H9 (cell line): Measurements from ENCODE around the gene ZNF385B. TPM values are rescaled to one million over a fixed set of nuclear protein-coding genes. Genes with fewer than 3 reads are reported as not detected.

Experiments
- DNase-seq: peaks from one replicate; pipeline ENCODE4 v3.0.0-alpha.2; 2017
- H2AFZ ChIP-seq: one replicate; pipeline ENCODE4 v1.6.1; 2013; ENCODE audit warnings: mild to moderate bottlenecking, low read length, control low read depth, moderate library complexity
- H2AK5ac ChIP-seq: 2 replicates; pipeline ENCODE4 v1.6.1; 2013; ENCODE audit warnings: low read length, control low read depth, mixed read lengths; ENCODE audit not compliant: insufficient read length
- H2BK120ac ChIP-seq: one replicate; pipeline ENCODE4 v1.6.1; 2013; ENCODE audit warnings: low read depth, mild to moderate bottlenecking, low read length, control low read depth, inconsistent platforms; ENCODE audit not compliant: poor library complexity, severe bottlenecking
- H2BK12ac ChIP-seq: 2 replicates; pipeline ENCODE4 v1.6.1; 2013; ENCODE audit warnings: low read length, control low read depth, mixed read lengths, low read depth; ENCODE audit not compliant: insufficient read length
- H2BK15ac ChIP-seq: 2 replicates; pipeline ENCODE4 v1.6.1; 2013; ENCODE audit warnings: low read depth, low read length, control low read depth
- H2BK20ac ChIP-seq: one replicate; pipeline ENCODE4 v1.6.1; 2013; ENCODE audit warnings: low read depth, mild to moderate bottlenecking, low read length, control low read depth, inconsistent platforms; ENCODE audit not compliant: poor library complexity, severe bottlenecking
- H2BK5ac ChIP-seq: 2 replicates; pipeline ENCODE4 v1.6.1; 2013; ENCODE audit warnings: low read length, control low read depth, mixed read lengths; ENCODE audit not compliant: insufficient read length
- H3K14ac ChIP-seq: 2 replicates; pipeline ENCODE4 v1.6.1; 2013; ENCODE audit warnings: low read length, control low read depth; ENCODE audit not compliant: insufficient read depth
- H3K18ac ChIP-seq: 2 replicates; pipeline ENCODE4 v1.6.1; 2013; ENCODE audit warnings: low read depth, mild to moderate bottlenecking, mixed read lengths, low read length, control low read depth; ENCODE audit not compliant: insufficient read length
- H3K23ac ChIP-seq: 2 replicates; pipeline ENCODE4 v1.6.1; 2013; ENCODE audit warnings: low read length, control low read depth, mixed read lengths, low read depth; ENCODE audit not compliant: insufficient read length
- H3K23me2 ChIP-seq: 2 replicates; pipeline ENCODE4 v1.6.1; 2013; ENCODE audit warnings: low read depth, mild to moderate bottlenecking, mixed read lengths, low read length, control low read depth; ENCODE audit not compliant: insufficient read length, poor library complexity, severe bottlenecking
- H3K27ac ChIP-seq: 2 replicates; pipeline ENCODE4 v1.5.1; 2013; ENCODE audit warnings: low read length, control low read depth, mixed read lengths, low read depth; ENCODE audit not compliant: insufficient read length
- H3K27me3 ChIP-seq: 2 replicates; pipeline ENCODE4 v1.6.1; 2013; ENCODE audit warnings: low read length, control low read depth, inconsistent platforms; ENCODE audit not compliant: insufficient read depth
- H3K4ac ChIP-seq: 2 replicates; pipeline ENCODE4 v1.6.1; 2013; ENCODE audit warnings: low read depth, mild to moderate bottlenecking, control low read depth, inconsistent platforms, low read length, moderate library complexity
- H3K4me1 ChIP-seq: 2 replicates; pipeline ENCODE4 v1.6.1; 2013; ENCODE audit warnings: low read length, control low read depth, inconsistent platforms; ENCODE audit not compliant: insufficient read depth
- H3K4me2 ChIP-seq: 2 replicates; pipeline ENCODE4 v1.6.1; 2013; ENCODE audit warnings: low read length, control low read depth, mixed read lengths; ENCODE audit not compliant: insufficient read length, insufficient read depth
- H3K56ac ChIP-seq: 2 replicates; pipeline ENCODE4 v1.6.1; 2013; ENCODE audit warnings: low read depth, mild to moderate bottlenecking, mixed read lengths, low read length, control low read depth; ENCODE audit not compliant: insufficient read length
- H3K79me1 ChIP-seq: 2 replicates; pipeline ENCODE4 v1.6.1; 2013; ENCODE audit warnings: low read depth, mild to moderate bottlenecking, moderate library complexity, low read length, control low read depth, inconsistent platforms; ENCODE audit not compliant: insufficient read depth, poor library complexity, severe bottlenecking
- H3K79me2 ChIP-seq: 2 replicates; pipeline ENCODE4 v1.6.1; 2013; ENCODE audit warnings: low read length, control low read depth, inconsistent platforms; ENCODE audit not compliant: insufficient read depth
- H3K9ac ChIP-seq: 2 replicates; pipeline ENCODE4 v1.6.1; 2013; ENCODE audit warnings: low read length, control low read depth, mixed read lengths; ENCODE audit not compliant: insufficient read length; ENCODE audit errors: extremely low read depth
- H3K9me3 ChIP-seq: one replicate; pipeline ENCODE4 v1.6.1; 2013; ENCODE audit warnings: low read depth, low read length, inconsistent platforms; ENCODE audit not compliant: control insufficient read depth
- H3T11ph ChIP-seq: one replicate; pipeline ENCODE4 v1.6.1; 2013; ENCODE audit warnings: mild to moderate bottlenecking, low read length, control low read depth, inconsistent platforms
- H4K20me1 ChIP-seq: one replicate; pipeline ENCODE4 v1.6.1; 2013; ENCODE audit not compliant: control insufficient read depth, insufficient read length, insufficient read depth
- H4K5ac ChIP-seq: 2 replicates; pipeline ENCODE4 v1.6.1; 2013; ENCODE audit warnings: low read depth, mild to moderate bottlenecking, mixed read lengths, low read length, control low read depth; ENCODE audit not compliant: insufficient read length
- H4K8ac ChIP-seq: replicated peaks from 2 replicates; pipeline ENCODE4 v1.6.1; 2013; ENCODE audit warnings: low read length, control low read depth, mixed read lengths, low read depth; ENCODE audit not compliant: insufficient read length
- H4K91ac ChIP-seq: 2 replicates; pipeline ENCODE4 v1.6.1; 2013; ENCODE audit warnings: low read depth, mild to moderate bottlenecking, moderate library complexity, mixed read lengths, low read length, control low read depth; ENCODE audit not compliant: insufficient read length
- H3K27ac Mint-ChIP-seq, 3 experiments: 2 replicates in 2 of 3; 3 replicates in 1 of 3; pipeline ENCODE4 v1.8.0; 2020 to 2021; ENCODE audit warnings: mixed read lengths in 3 of 3, mild to moderate bottlenecking in 1 of 3, moderate library complexity in 1 of 3
- H3K27me3 Mint-ChIP-seq: 2 replicates; pipeline ENCODE4 v1.8.0; 2021; ENCODE audit warnings: low read depth, mild to moderate bottlenecking, moderate library complexity, mixed read lengths
- H3K36me3 Mint-ChIP-seq, 3 experiments: 2 replicates in 2 of 3; 3 replicates in 1 of 3; pipeline ENCODE4 v1.8.0; 2020 to 2021; ENCODE audit warnings: low read depth in 3 of 3, mixed read lengths in 3 of 3; ENCODE audit not compliant: insufficient read depth in 1 of 3
- H3K4me1 Mint-ChIP-seq, 2 experiments: 2 replicates each; pipeline ENCODE4 v1.8.0; 2020; ENCODE audit warnings: mixed read lengths in 2 of 2
- H3K4me3 Mint-ChIP-seq, 2 experiments: 2 replicates in 1 of 2; 3 replicates in 1 of 2; pipeline ENCODE4 v1.8.0; 2020 to 2021; ENCODE audit warnings: mild to moderate bottlenecking in 2 of 2, mixed read lengths in 2 of 2, moderate library complexity in 1 of 2
- H3K9me3 Mint-ChIP-seq, 2 experiments: 2 replicates in 1 of 2; 3 replicates in 1 of 2; pipeline ENCODE4 v1.8.0; 2020; ENCODE audit warnings: mild to moderate bottlenecking in 2 of 2, mixed read lengths in 2 of 2, moderate library complexity in 1 of 2
- CTCF ChIP-seq: fragments of 200-600 bp; sonication (generic); conservative IDR thresholded peaks from 3 replicates; pipeline ENCODE4 v1.8.0; 2021; ENCODE audit warnings: antibody characterized with exemption, mild to moderate bottlenecking
- WGBS: extraction: QIAGEN DNeasy Blood & Tissue Kit; methylation state at CpG from one replicate; pipeline ENCODE4 v1.1.7; 2013; ENCODE audit warnings: missing lambda C conversion rate, low lambda C conversion rate, mixed read lengths; ENCODE audit not compliant: insufficient read length; ENCODE audit errors: extremely low coverage; 5-methylcytosine and 5-hydroxymethylcytosine counted together
- total RNA-seq: library from RNA; stranded (reverse); gene quantifications from 2 replicates; pipeline ENCODE4 v1.2.1, GENCODE V29; 2021

Gene ZNF385B
- total RNA-seq, 1 experiment from 2014 or later: 2.1 TPM

GRCh38 chr2:179513181-179513580 lies 348.2 kb downstream of the ZNF385B start:
- H2BK120ac ChIP-seq: no peak overlapping the region
- H3K4me2 ChIP-seq: no peak overlapping the region
- H3K27ac Mint-ChIP-seq: no peak overlapping the region
- no peak overlapping the region for H3K4me3 Mint-ChIP-seq
- no peak for DNase-seq
- H3K36me3 Mint-ChIP-seq: peaks cover 0 to 15% (median 0%) of the 10 kb centered on the region in 3 experiments; a peak in 2 of 7 replicates
- no peak overlapping the region for H3K4ac ChIP-seq
- no peaks in the 10 kb centered on the region for H3K79me1 ChIP-seq
- TF ChIP-seq CTCF: no peak
- no peak overlapping the region for H3K18ac ChIP-seq
- no peak overlapping the region for H3K56ac ChIP-seq
- H2AFZ ChIP-seq: no peak overlapping the region
- H3K4me1 Mint-ChIP-seq: peaks cover 7 to 15% of the 10 kb centered on the region in 2 experiments
- H4K8ac ChIP-seq: no peak overlapping the region
- H3K4me1 ChIP-seq: no peaks in the 10 kb centered on the region
- H3K14ac ChIP-seq: no peak overlapping the region
- no peak overlapping the region for H3K23ac ChIP-seq
- peaks cover 3 to 10% of the 10 kb centered on the region in 2 experiments; a peak in 4 of 5 replicates for H3K9me3 Mint-ChIP-seq
- no peak overlapping the region for H3T11ph ChIP-seq
- H4K20me1 ChIP-seq: no peaks in the 10 kb centered on the region
- H3K27me3 ChIP-seq: no peaks in the 10 kb centered on the region
- H2BK12ac ChIP-seq: no peak overlapping the region
- H3K9me3 ChIP-seq: no peaks in the 10 kb centered on the region
- H3K23me2 ChIP-seq: no peaks in the 10 kb centered on the region
- H2BK15ac ChIP-seq: no peak overlapping the region
- H3K27ac ChIP-seq: no peak overlapping the region
- no peak overlapping the region for H4K5ac ChIP-seq
- no peak overlapping the region for H2AK5ac ChIP-seq
- H2BK5ac ChIP-seq: no peak overlapping the region
- no CpG with 5 or more reads among the region's 1 CpG for WGBS
- no peak overlapping the region for H4K91ac ChIP-seq
- no peaks in the 10 kb centered on the region for H3K27me3 Mint-ChIP-seq
- no peak overlapping the region for H3K9ac ChIP-seq
- no peaks in the 10 kb centered on the region for H3K79me2 ChIP-seq
- no peak overlapping the region for H2BK20ac ChIP-seq
